ENCODE data around the gene HNRNPU.
"Not testable (repeated sequence)": the region's sequence is repeated elsewhere in the genome, so short reads cannot be mapped to it uniquely, and the experiment has no call there.

Gene HNRNPU

DNA sequence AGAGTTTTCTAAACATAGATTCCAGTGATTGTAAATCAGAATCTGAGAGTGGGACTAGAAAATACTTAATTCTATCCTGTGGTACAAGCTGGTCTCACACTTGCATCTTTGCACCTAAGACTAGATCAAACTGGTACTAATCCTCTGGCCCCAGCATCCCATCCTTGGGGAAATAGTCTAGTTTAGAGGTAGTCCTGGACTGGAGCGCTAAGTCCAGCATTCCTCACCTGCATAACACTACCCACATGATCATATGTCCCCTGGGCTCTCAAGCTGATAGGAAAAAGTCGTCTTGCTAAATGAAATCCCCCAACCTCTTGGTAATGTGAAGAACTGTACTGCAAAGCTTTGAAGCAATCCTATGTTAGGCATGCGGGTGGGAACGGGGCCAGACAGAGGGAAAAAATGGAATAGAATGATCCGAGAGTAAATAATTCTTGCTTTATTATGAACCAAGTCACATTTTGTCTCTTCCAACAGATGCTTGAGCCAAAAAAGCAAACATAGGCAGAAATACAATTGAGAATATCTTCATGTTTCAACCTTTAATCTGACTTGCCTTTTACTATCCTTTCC, 24.0 kb downstream of the HNRNPU start:
- DNase-seq (ENCODE audit: low spot score): peak; percentile 13

DNA sequence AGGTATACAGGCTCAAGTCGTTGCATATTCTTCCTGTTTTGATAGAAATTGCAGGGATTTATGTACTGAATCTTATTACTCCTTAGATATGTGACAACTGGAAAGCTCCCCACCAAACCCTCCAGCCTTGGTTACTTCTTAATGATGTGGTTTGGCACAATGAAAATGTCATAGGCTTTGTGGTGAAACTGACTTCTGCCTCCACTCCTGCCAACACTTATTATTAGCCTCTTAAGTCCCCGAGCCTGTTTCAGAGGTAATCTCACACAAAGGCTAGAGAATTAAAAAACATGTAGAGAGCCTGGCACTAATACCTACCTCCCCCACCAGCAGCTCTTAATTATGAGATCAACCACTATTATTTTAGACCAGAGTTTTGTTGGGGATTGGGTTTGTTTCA, 24.7 kb downstream of the HNRNPU start:
- DNase-seq (ENCODE audit: low spot score): peak; percentile 24

DNA sequence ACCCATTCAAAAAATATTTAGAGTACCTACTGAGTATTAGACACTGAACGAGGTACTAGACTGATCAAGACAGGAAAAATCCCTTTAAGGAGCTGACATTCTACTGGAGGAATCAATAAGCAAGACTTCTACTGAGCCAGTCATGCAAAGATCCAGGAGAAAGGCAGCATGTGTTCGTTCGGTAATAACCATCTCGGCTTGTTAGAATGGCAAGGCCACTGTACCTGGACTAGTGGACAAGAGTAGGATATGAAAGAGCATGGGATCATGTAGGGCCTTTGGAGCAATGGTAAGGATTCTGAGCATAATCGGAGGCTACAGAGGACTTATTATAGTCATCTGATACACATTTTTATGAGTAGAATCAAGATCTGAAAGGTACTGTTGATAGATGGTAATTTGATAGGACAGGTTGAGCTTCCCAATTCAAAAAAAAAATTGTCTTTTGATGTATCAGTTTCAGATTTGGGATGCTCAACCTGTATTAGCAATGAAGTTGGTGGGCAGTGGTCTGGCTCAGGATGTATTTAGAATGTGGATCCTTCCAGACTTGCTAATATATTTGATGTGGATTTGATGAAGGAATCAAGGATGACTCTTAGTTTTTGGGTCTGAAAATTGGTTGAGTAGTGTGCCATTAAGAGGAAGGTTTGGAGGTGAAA, 26.6 kb downstream of the HNRNPU start:
- DNase-seq (ENCODE audit: low spot score): peak; percentile 51

DNA sequence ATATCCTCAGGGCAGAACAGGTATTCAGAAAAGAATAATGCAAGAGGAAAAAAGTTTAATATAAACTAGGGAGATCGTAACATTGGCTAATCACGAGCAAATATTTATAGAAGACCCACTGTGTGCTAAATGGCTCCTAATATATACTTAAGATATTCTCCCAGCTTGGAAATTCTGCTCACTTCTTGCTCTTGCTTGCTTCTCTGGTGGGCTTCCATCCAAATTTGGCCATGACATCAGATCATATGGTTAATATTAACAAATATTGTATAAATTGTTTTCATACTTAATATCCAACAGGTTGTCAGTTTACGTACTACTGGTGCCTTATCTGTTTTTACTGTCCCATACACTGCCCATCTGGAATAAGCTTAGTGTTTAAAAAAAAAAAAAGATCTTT, 27.8 kb downstream of the HNRNPU start:
- DNase-seq (ENCODE audit: low spot score): peak; percentile 28

DNA sequence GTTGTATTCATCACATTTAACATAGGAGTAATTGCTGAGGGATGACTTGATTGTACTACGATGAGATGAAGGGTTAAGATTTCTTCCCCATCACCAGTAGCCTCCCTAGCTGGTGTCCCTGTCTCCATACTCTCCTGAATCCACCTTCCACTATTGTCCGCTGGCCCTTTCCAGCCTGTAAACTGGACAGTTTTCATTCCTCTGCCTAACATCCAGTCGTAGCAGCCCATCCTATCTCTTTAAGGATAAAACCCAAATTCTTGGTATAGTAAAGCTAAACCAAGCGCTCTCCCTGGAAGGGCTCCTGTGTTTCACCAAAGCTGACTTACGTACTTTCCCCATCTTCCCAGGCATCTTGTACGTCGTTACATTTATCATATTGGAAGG, 28.2 kb downstream of the HNRNPU start:
- peak; percentile 65 for DNase-seq (ENCODE audit: low spot score)

DNA sequence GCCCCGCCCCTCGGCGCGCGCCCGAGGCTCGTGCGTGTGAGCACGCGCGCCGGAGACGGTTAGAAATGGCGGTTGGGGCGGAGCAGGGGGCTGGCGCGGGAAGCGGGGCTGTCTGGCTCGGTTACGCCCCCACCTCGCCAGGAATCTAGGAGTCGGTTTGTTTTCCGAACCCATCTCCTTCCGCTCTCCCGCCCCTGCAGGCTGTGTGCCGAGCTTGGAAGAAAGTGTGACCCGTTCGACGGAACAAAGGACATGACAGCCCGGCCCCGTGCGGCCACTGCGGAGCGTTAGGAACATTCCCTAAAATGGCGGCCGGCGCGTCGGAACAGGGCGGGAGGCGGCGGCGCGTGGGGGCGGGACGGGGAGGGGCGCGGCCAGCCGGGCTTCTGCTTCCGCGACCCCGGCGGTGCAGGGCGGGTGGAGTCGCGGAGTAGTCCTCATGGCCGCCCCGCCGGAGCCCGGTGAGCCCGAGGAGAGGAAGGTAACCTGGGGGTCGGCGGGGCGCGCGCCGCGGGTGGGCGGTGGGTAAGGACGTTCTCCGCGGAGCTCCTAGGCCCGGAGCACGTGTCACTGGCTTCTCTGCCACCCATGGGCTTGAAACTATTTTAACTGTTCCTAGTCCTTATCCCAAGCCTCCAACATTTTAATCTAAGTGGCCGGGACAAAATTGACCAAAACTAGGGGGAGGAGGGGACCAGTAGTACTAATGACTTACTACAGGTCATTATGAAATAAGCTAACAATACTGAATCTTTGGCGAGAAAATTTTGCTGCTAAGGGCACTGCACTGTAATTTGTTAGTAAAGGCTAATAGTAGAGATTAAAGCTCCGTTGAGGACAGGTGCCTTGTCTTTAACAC, 28.8 kb downstream of the HNRNPU start, which contains the start of gene COX20:
COX20 (plus strand) TSS at position 383 of the 859 bp plus-strand sequence; CDS start at position 440, 57 bp downstream.
- DNase-seq (ENCODE audit: low spot score): peak; percentile 92

DNA sequence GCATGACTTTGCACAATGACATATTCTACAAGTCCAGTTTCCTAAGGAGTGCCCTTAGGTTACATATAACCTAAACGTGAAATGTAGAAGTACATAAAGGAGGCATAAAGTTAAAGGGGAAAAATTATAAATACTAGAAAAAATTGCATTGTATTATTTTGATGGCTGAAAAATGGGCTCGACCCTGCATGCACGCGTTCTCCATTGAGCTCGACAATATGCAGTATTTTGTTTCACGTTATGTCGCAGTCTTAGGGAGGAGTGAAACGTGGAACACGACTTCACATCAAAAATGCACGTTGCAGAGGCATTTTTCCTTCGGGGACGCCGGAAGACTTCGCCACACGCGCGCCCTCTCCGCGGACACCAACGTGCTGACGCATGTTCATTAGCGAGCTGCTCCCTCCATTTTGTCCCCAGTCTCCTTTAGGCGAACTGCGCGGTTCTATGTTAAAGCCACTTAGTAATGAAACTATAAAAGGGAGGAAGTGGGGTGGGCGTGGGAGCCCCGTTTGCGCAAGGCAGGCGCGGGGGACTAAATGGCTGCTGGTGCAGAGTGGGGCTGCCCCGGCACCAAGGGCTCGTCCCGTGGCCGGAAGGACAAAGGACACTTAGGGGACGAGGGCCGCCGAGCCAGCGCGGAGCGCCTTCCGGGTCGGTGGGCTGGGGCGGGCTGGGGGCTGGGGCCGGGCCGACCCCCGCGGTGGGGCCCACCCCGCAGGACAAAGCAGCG, 29.6 kb downstream of the HNRNPU start:
- peak; percentile 96 for DNase-seq (ENCODE audit: low spot score)

DNA sequence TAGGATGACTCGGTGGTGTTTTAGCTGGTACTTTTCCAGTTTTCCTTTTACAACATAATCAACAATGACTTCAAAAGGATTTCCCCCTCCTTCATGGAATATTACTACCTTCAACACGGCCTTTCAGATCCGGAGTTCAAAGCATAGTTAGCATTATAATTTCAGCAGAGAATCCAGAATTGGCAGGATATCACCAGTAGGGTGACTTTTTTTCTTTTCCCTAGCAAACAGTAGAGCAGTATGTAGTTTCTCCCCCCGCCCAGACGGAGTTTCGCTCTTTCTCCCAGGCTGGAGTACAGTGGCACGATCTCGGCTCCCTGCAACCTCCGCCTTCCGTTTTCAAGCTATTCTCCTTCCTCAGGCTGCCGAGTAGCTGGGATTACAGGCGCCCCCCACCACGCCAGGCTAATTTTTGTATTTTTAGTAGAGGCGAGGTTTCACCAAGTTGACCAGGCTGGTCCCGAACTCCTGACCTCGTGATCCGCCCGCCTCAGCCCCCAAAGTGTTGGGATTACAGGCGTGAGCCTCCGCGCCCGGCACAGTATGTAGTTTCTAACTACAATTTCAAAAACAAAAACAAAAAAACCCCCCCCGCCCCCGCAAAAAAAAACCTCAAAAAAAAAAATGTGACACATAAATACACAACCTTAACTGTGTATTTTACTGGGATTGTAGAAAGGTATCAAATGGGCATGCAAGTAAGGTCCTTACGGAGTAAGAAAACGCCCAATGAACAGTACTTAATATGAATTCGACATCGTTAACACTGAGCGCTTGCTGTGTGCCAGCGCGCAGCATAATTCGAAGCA, 30.4 kb downstream of the HNRNPU start:
- DNase-seq (ENCODE audit: low spot score): peak; percentile 88

DNA sequence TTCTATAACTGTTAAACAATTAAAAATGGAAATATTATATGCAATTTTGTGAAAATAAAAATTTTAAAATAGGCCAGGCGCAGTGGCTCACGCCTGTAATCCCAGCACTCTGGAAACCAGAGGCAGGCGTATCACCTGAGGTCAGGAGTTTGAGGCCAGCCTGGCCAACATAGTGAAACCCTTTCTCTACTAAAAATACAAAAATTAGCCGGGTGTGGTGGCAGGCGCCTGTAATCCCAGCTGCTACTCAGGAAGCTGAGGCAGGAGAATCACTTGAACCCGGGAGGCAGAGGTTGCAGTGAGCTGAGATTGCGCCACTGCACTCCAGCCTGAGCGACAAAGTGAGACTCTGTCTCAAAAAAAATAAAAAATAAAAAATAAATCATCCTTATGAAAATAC, 31.1 kb downstream of the HNRNPU start:
- DNase-seq (ENCODE audit: low spot score): not testable (repeated sequence)

DNA sequence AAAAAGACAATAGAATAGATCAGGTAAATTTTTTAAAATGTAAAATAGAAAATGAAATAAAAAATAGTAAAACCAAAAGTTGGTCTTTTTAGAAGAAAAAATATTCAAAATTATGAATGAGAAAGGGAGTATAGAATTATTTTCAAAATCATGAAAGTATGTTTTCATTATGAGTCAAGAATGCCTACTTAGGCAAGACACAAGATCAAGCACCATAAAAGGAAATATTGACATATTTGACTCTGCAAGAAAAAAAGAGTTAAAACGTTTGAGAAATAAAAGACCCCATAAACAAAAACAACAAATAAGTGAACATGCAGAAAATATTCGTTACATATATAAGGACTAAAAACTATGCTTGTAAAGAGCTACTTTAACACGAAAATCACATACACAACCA, 33.7 kb downstream of the HNRNPU start:
- no peak for DNase-seq (ENCODE audit: low spot score)

DNA sequence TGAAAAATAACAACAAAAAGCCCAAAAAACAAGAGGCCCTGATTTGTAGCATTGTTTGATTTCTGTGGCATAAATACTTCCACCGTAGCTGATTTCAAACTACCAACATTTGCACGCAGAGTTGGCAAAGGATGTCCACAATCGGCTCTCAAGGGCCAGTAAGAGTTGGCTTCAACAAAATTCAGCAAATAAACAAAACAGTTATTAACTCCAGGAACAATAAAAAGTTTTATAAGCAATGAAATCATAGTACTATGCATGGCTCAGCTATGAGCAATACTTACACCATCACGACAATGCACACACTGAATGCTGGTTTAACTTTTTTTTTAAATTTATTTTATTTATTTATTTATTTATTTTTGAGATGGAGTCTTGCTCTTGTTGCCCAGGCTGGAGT, 37.6 kb downstream of the HNRNPU start:
- DNase-seq (ENCODE audit: low spot score): no peak

DNA sequence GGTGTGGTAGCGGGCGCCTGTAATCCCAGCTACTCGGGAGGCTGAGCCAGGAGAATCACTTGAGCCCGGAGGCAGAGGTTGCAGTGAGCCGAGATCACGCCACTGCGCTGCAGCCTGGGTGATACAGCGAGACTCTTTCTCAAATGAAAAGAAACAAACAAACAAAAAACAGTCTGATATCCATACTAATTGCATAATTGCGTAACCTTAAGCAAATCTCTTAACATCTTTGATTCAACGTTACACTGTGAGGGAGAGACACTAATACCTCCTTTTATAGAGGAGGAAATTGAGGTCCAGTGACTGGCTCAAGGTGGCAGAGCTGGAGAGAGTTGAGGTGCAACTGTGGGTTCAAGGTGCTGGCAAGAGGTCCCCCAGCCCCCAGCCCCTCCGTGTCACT, 41.5 kb downstream of the HNRNPU start:
- DNase-seq (ENCODE audit: low spot score): no peak

DNA sequence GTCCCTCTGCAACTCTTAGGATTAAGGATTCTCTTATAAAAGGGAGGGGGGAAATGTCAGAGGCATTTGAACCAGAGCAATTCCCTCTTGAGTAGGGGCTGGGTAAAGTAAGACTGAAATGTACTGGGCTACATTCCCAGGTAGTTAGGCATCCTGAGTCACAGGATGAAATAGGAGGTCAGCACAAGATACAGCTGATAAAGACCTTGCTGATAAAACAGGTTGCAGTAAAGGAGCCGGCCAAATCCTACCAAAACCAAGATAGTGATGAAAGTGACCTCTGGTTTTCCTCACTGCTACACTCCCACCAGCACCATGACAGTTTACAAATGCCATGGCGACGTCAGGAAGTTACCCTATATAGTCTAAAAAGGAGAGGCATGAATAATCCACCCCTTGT, 43.2 kb downstream of the HNRNPU start:
- DNase-seq (ENCODE audit: low spot score): no peak

DNA sequence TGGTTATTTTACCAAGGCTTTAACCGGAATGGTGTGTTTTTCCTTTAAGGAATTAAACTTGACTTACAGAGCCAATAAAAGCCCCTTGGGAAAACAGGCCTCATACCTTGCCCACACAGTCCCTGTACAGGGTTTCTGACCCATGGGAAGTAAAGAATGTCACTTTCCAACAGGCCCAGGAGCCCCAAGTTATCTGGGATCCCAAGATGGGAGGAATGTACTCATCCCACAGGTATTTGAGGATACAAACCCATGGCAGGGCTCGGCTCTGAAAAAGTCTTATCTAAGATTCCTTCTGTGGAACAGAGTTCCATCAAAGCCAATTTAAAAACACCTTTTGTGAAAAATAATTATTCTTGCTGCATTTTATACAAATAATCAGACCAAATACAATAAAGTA, 44.2 kb downstream of the HNRNPU start:
- DNase-seq (ENCODE audit: low spot score): no peak

DNA sequence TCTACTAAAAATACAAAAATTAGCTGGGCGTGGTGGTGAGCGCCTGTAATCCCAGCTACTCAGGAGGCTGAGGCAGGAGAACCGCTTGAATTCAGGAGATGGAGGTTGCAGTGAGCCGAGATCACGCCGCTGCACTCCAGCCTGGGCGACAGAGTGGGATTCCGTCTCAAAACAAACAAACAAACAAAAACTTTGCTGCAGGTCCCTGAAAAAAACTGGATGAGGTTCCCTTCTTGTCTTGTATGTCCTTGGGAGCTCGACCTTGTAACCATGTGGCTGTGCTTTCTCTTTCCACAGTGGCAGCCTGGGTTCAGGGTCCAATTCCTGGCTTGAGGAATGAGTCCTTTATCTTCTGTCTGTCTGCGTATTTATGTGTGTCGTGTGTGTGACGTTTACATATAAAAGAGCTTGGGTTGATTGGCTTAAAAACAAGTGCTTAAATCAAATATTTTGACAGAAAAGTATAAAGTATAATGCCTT, 46.9 kb downstream of the HNRNPU start:
- DNase-seq (ENCODE audit: low spot score): no peak

DNA sequence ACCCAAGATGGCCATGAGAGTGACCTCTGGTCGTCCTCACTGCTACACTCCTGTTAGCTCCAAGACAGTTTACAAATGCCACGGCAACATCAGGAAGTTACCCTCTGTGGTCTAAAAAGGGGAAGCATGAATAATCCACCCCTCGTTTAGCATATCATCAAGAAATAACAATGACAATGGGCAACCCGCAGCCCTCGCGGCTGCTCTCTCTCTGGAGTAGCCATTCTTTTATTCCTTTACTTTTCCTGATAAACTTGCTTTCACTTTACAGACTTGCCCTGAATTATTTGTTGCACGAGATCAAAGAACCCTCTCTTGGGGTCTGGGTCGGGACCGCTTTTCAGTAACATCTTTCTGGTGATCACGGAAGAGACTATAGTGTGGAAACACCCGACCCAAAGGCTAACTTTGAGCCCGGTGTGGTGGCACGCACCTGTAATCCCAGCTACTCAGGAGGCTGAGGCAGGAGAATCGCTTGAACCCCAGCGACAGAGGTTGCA, 48.7 kb downstream of the HNRNPU start:
- peak; percentile 36 for DNase-seq (ENCODE audit: low spot score)

DNA sequence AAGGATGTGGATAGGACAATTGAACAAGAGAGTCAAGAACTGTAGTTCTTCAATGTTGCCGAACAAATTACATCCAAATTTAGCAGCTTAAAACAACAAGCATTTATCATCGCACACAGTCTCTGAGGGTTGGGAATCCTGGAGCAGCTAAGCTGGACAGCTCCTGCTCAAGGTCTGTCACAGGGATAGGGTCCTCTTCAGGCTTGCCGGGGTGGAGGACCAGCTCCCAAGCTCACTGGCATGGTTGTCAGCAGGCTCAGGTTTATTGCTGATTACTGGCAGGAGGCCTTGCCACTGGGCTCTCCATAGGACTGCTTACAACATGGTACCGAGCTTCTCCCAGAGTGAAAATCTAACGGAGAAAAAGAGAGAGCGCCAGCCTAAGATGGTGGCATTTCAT, 51.0 kb downstream of the HNRNPU start:
- no peak for DNase-seq (ENCODE audit: low spot score)

DNA sequence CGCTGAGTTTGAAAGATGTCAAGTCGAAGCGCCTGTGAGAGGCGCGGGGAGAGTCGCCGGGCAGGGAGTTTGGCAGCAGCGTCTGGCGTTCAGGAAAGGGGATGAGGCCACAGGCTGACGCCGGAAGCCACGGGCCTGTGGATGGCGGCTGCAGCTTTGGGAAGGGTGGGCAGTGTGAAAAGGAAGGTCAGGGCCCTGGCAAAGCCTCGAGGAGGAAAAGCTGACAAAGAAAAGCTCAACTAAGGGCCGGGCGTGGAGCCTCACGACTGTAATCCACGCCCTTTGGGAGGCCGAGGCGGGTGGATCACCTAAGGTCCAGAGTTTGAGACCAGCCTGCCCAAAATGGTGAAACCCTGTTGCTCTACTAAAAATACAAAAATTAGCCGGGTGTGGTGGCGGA, 54.1 kb downstream of the HNRNPU start:
- no peak for DNase-seq (ENCODE audit: low spot score)

DNA sequence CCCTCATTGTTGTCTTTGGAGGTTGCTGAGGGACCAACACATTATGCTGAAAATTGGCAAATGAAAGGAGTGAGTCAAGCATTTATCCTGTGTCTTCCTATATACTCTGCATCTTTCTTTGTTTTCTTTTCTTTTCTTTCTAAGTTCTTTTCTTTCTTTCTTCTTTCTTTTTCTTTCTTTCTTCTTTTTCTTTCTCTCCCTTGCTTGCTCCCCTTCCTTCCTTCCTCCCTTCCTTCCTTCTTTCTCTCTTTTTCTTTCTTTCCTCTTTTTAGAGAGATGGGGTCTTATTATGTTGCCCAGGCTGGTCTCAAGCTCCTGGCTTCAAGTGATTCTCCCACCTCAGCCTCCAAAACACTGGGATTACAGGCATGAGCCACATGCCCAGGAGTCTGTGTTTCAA, 57.2 kb downstream of the HNRNPU start:
- no peak for DNase-seq (ENCODE audit: low spot score)

DNA sequence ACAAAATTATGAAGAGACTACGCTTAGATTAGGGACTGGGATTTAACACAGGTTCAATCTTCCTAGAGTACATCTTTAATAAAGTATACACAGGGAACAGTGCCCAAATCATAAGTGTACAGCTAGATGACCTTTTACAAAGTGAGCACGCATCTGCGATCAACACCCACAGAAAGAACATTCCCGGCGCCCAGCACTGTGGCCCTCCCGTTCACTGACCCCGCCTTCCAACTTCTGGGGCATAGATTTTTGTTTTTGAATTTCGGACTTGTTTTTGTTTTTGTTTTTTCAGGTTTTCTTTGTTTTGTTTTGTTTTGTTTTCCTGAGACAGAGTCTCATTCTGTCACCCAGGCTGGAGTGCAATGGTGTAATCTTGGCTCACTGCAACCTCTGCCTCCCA, 59.5 kb downstream of the HNRNPU start:
- no peak for DNase-seq (ENCODE audit: low spot score)

DNA sequence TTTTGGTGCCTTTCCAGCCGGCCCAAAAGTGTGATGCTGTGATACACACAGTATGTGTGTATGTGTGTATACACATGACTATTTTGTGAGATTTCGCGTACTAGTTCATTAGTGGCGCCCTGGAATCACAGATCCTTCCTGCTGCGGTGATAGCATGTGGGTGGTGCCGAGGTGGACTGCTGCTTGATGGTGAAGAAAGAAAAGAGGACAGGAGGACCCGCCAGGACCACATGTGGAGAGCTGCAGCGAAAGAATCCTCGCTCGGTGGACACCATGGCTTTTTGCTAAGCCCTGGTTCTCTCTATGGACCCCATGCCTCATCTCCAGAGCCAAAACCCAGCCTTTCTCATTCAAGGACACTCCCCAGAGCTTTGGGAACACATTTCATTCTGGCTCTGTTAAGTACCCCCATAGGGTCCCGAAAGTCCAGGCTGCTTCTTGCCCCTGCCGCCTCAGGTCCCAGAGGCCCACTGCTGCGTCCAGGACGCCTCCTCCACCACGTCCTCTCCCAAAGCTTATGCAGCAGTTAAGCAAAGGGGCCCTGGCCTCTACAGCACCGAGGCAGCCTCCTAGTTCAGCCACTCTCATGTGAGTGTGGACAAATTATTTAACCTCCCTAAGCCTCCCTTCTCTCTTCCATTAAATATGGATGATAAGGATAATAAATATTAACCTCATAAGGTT, 61.6 kb downstream of the HNRNPU start:
- DNase-seq (ENCODE audit: low spot score): no peak
